HG02763 (cell line): ENCODE results near the gene IRF3.
"Not testable (repeated sequence)": the region's sequence is repeated elsewhere in the genome, so short reads cannot be mapped to it uniquely, and the experiment has no call there.

Experiments used
- ATAC-seq: cut with Tn5 transposase; IDR thresholded peaks from one replicate; pipeline ENCODE4 v1.9.1; 2021; ENCODE audit warnings: mild to moderate bottlenecking, moderate library complexity; ENCODE audit not compliant: unreplicated experiment

IRF3 gene

DNA sequence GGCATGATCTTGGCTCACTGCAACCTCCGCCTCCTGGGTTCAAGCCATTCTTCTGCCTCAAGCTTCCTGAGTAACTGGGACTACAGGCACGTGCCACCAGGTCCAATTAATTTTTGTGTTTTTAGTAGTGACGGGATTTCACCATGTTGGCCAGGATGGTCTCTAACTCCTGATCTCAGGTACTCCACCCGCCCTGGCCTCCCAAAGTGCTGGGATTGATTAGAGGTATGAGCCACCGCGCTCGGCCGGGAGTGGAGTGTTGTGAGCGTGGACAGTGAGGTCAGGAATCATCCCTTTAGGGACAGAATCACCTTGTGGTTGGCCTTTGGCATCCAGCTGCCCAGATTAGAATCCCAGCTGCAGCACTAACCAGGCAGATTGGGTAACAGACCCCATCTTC is 36.0 kb downstream of the IRF3 start:
- no peak for ATAC-seq

- ATAC-seq, result no peak
Observed at GRCh38 chr19:49626226-49626625, 39.4 kb downstream of the IRF3 start.

GRCh38 chr19:49624967-49625910 is 40.4 kb downstream of the IRF3 start:
- no peak for ATAC-seq

GRCh38 chr19:49617860-49618259 is 47.8 kb downstream of the IRF3 start:
- ATAC-seq, result not testable (repeated sequence)

DNA sequence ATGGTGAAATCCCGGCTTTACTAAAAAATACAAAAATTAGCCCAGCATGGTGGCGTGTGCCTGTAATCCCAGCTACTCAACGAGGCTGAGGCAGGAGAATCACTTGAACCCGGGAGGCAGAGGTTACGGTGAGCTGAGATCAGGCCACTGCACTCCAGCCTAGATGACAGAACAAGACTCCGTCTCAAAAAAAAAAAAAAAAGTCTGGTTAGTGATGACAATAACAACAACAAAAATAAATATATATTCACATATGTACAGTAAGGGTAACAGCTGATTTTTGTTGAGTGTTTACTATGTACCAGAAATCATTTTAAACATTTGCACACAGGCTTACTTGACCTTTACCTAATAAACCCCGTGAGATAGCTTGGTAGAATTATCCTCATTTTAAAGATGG is 48.7 kb downstream of the IRF3 start:
- no peak for ATAC-seq

GRCh38 chr19:49616532-49616931 is 49.1 kb downstream of the IRF3 start:
- no peak for ATAC-seq

- no peak for ATAC-seq
Observed at GRCh38 chr19:49615861-49616260, 49.8 kb downstream of the IRF3 start.

- ATAC-seq, result no peak
Observed at GRCh38 chr19:49614096-49614833, 51.4 kb downstream of the IRF3 start.

DNA sequence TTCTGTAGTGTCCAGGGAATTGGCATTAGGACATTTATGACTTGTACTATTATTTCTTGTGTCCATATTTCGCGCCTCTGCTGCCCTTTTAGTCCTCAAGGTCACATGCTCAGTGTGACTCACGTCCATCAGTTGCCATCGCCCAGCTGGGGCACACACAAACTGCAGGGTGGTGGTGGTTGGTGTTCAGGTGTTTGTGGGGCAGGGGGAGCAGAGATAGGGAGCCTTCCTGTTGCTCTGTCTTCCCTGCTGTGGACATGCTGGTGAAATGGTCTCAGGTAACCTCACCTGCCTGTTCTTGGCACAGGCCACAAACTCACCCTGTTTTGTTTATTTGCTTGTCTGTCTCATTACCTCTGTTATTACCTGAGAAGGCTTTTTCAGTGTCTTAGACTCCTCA is 52.3 kb downstream of the IRF3 start:
- no peak for ATAC-seq
